Esophagus muscularis mucosa (tissue), 4 donors: ENCODE measurements around the gene RNGTT. TPM values are rescaled to one million over a fixed set of nuclear protein-coding genes. Genes with fewer than 3 reads are reported as not detected.

ENCODE experiments used
- DNase-seq: peaks from one replicate; pipeline ENCODE4 v3.0.0-alpha.2; 2017; ENCODE audit errors: extremely low spot score
- H3K27ac ChIP-seq, 4 donors: fragments of 200-600 bp; sonication (generic); replicated peaks in 1 of 4; 1 replicate in 3 of 4; 2 replicates in 1 of 4; pipeline ENCODE4 v1.5.1; 2016 to 2019; ENCODE audit warnings: mild to moderate bottlenecking in 1 of 4
- H3K27me3 ChIP-seq, 4 donors: fragments of 200-600 bp; sonication (generic); one replicate each; pipeline versions ENCODE4 v1.5.1 to v1.6.0; 2016 to 2019
- H3K36me3 ChIP-seq, 4 donors: fragments of 200-600 bp; sonication (generic); one replicate each; pipeline ENCODE4 v1.5.1; 2016 to 2019
- H3K4me1 ChIP-seq, 4 donors: fragments of 200-600 bp; sonication (generic); one replicate each; pipeline ENCODE4 v1.5.1; 2016 to 2019
- H3K4me3 ChIP-seq, 4 donors: fragments of 200-600 bp; sonication (generic); 1 replicate in 2 of 4; 2 replicates in 2 of 4; pipeline ENCODE4 v1.5.1; 2016 to 2019; ENCODE audit warnings: mild to moderate bottlenecking in 4 of 4, moderate library complexity in 1 of 4
- H3K9me3 ChIP-seq, 4 donors: fragments of 200-600 bp; sonication (generic); 1 replicate in 3 of 4; 2 replicates in 1 of 4; pipeline ENCODE4 v1.5.1; 2016 to 2019
- EP300 ChIP-seq: sonication (generic); formaldehyde crosslinking; IDR thresholded peaks from one replicate; pipeline ENCODE4 v1.6.1; 2017; ENCODE audit warnings: antibody characterized with exemption
- POLR2A ChIP-seq: fragments of 450-650 bp; IDR thresholded peaks from one replicate; pipeline ENCODE4 v1.6.1; 2017; ENCODE audit warnings: antibody characterized with exemption, moderate library complexity, mild to moderate bottlenecking, low read depth
- POLR2AphosphoS5 ChIP-seq, 2 donors: sonication (generic); formaldehyde crosslinking; IDR thresholded peaks; one replicate each; pipeline ENCODE4 v1.6.1; 2017; ENCODE audit warnings: antibody characterized with exemption in 2 of 2
- WGBS: methylation state at CpG from one replicate; pipeline ENCODE4 v1.1.5; 2018; 5-methylcytosine and 5-hydroxymethylcytosine counted together
- intact Hi-C: fragments of 100-400 bp; cut with DNase I; formaldehyde crosslinking; loops from one replicate; pipeline ENCODE4 v1.15.1; 2023
- total RNA-seq, 4 donors: library from RNA; depleted of rRNA; stranded (reverse); fragments of >200 nt; gene quantifications; one replicate each; pipeline versions ENCODE4 v1.1.0 to v1.2.1, GENCODE V29; 2016
- TF ChIP-seq, protein P1 (sequence below), 3 experiments: fragments of 200-600 bp in 2 of 3; fragments of 450-650 bp in 1 of 3; sonication (generic) in 2 of 3; IDR thresholded peaks; one replicate each; pipeline ENCODE4 v1.5.1; 2017 to 2019; ENCODE audit warnings: antibody characterized with exemption in 3 of 3, mild to moderate bottlenecking in 2 of 3, moderate library complexity in 1 of 3

RNGTT gene
- total RNA-seq, 4 donors from 2014 or later, result 10.7 to 13.9 (median 12.0) TPM

DNA sequence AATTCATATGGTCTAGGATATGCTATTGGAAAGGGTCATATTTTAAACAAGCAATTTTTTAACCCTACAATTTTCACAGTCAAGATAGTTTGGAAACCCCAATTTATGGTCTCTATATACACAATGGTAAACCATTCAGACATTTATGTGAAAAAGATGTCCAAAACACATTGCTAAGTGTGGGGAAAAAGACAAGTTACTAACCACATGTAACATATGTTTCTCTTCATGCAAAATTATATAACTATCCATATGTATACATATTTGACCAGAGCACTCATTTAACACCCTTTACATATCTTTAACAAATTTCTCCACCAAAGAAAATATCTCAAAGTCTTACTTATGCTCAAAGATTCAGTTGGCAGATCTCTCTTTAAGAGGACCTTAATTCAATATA, 110.6 kb downstream of the RNGTT start:
- H3K4me1 ChIP-seq, result no peaks in the 10 kb centered on the region
- no peaks in the 10 kb centered on the region for H3K27me3 ChIP-seq
- intact Hi-C loops, result no loop called here
- H3K9me3 ChIP-seq, result no peaks in the 10 kb centered on the region
- no peak overlapping the region for H3K27ac ChIP-seq
- no peak for DNase-seq
- TF ChIP-seq POLR2AphosphoS5 (IDR thresholded peaks at IDR 0.05), result no peak
- TF ChIP-seq POLR2A, result no peak
- TF ChIP-seq EP300, result no peak
- TF ChIP-seq, protein P1, sequence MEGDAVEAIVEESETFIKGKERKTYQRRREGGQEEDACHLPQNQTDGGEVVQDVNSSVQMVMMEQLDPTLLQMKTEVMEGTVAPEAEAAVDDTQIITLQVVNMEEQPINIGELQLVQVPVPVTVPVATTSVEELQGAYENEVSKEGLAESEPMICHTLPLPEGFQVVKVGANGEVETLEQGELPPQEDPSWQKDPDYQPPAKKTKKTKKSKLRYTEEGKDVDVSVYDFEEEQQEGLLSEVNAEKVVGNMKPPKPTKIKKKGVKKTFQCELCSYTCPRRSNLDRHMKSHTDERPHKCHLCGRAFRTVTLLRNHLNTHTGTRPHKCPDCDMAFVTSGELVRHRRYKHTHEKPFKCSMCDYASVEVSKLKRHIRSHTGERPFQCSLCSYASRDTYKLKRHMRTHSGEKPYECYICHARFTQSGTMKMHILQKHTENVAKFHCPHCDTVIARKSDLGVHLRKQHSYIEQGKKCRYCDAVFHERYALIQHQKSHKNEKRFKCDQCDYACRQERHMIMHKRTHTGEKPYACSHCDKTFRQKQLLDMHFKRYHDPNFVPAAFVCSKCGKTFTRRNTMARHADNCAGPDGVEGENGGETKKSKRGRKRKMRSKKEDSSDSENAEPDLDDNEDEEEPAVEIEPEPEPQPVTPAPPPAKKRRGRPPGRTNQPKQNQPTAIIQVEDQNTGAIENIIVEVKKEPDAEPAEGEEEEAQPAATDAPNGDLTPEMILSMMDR (IDR thresholded peaks at IDR 0.05), result no peak
- no peaks in the 10 kb centered on the region for H3K36me3 ChIP-seq
- H3K4me3 ChIP-seq, result no peak overlapping the region

DNA sequence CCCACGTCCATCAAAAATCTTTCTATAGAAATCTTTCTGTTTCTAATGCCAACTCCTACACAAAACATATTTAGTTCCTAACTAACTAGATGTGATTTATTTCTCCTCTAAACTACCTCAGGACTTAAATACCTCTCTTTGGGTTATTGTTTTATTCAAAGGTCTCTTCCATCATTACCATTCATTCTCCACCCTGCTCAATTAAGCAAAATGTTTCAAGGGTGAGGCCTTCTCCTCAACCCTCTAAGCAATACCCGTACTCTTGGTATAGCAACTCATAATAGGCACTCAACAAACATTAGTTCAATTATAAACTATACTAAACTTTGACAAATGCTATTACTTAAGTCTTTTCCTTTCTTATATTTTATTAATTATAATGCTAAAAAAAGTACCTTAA, 111.4 kb downstream of the RNGTT start:
- TF ChIP-seq POLR2AphosphoS5 (IDR thresholded peaks at IDR 0.05), result no peak
- TF ChIP-seq EP300, result no peak
- no peak for TF ChIP-seq POLR2A
- TF ChIP-seq, protein P1 (IDR thresholded peaks at IDR 0.05), result no peak
- no peak overlapping the region for H3K4me3 ChIP-seq
- H3K27me3 ChIP-seq, result no peaks in the 10 kb centered on the region
- 100% methylated on average over 2 of the region's 2 CpGs for WGBS
- intact Hi-C loops, result no loop called here
- no peaks in the 10 kb centered on the region for H3K4me1 ChIP-seq
- H3K27ac ChIP-seq, result no peak overlapping the region
- DNase-seq, result no peak
- no peaks in the 10 kb centered on the region for H3K9me3 ChIP-seq
- no peaks in the 10 kb centered on the region for H3K36me3 ChIP-seq

DNA sequence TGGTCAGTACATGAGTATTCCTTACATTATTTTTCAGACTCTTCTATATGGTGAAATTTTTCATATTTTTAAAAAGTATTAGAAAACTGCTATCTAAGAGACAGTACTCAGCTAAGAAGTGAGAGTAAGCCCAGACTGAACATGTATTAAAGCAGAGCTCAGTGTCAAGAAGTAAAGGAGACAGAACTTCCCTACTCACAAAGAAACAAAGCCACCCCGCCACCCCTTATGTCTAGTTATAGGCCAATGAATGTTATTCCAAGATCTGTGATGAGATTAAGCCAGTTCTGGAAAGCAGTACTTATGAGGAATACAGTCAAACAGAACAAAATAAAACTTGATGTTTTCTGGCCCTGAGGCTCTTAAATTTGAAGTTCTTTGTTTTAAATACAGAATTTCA, 114.5 kb downstream of the RNGTT start:
- Histone ChIP-seq H3K27me3 (no peaks in the 10 kb centered on the region), H3K4me3 (no peak overlapping the region), H3K4me1 (no peaks in the 10 kb centered on the region), H3K36me3 (peaks cover 0 to 3% (median 0%) of the 10 kb centered on the region in 4 donors), H3K27ac (no peak overlapping the region), H3K9me3 (no peaks in the 10 kb centered on the region)
- 82% methylated on average over 1 of the region's 1 CpG for WGBS
- no peak for TF ChIP-seq POLR2AphosphoS5 (IDR thresholded peaks at IDR 0.05)
- TF ChIP-seq, protein P1 (IDR thresholded peaks at IDR 0.05), result no peak
- TF ChIP-seq EP300, result no peak
- no peak for TF ChIP-seq POLR2A
- intact Hi-C loops, result no loop called here
- DNase-seq, result no peak

DNA sequence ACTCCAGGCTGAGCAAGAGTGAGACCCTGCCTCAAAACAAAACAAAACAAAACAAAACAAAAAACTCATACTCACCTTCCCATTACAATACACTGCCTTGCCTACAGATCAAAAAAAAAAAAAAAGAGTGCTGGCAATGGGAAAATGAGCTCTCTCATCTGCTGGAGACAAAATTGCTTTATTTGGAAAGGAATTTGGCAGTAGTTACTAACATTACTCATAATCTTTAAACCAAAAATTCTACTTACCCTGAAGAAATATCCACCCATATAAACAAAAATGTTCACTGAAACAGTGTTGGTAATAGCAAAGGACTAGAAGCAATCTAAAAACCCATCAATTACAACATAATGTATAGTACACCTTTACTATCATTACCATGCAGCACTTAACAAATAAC, 120.4 kb downstream of the RNGTT start:
- Histone ChIP-seq H3K9me3 (no peaks in the 10 kb centered on the region), H3K27me3 (no peaks in the 10 kb centered on the region), H3K27ac (peak overlapping the region; percentile 54 to 69 (median 68)), H3K4me1 (peaks cover 0 to 38% (median 35%) of the 10 kb centered on the region in 4 donors), H3K36me3 (peaks cover 0 to 3% (median 0%) of the 10 kb centered on the region in 4 donors), H3K4me3 (no peak overlapping the region)
- intact Hi-C loops, result no loop called here
- TF ChIP-seq POLR2AphosphoS5 (IDR thresholded peaks at IDR 0.05), result no peak
- TF ChIP-seq, protein P1 (IDR thresholded peaks at IDR 0.05), result no peak
- TF ChIP-seq EP300, result no peak
- TF ChIP-seq POLR2A, result no peak
- no peak for DNase-seq

DNA sequence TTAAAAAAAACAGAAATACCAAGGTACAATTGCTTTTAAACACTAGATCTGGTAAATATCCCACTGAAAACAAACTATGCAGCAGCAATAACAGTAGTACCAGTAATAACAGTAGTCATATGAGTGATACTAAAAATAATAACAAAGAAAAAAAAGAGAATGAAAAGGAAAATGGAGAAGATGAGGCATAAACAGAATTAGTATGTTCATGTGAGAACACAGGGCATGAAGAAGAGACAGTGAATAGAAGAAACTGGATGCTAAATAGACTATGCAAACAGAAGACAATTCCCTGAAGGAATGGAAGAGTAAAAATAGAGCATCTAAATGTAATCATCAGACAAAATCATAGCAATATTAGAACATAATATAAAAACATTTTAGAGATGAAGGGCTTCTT, 121.1 kb downstream of the RNGTT start:
- DNase-seq, result no peak
- Histone ChIP-seq H3K9me3 (no peaks in the 10 kb centered on the region), H3K27me3 (no peaks in the 10 kb centered on the region), H3K27ac (peak overlapping the region; percentile 54 to 69 (median 68)), H3K4me3 (no peak overlapping the region), H3K36me3 (peaks cover 0 to 3% (median 0%) of the 10 kb centered on the region in 4 donors), H3K4me1 (peaks cover 0 to 38% (median 35%) of the 10 kb centered on the region in 4 donors)
- intact Hi-C loops, result no loop called here
- TF ChIP-seq POLR2A (no peak), EP300 (no peak), POLR2AphosphoS5 (IDR thresholded peaks at IDR 0.05) (no peak)
- TF ChIP-seq, protein P1 (IDR thresholded peaks at IDR 0.05), result no peak
